Neural progenitor cell (in vitro differentiated cells): Measurements from ENCODE around the gene NBDY. TPM values are rescaled to one million over a fixed set of nuclear protein-coding genes. Genes with fewer than 3 reads are reported as not detected.
A peak's percentile ranks its signal among the peaks of the same experiment; 100 is the strongest.
"Not testable (repeated sequence)": the region's sequence is repeated elsewhere in the genome, so short reads cannot be mapped to it uniquely, and the experiment has no call there.

ENCODE experiments used
- DNase-seq: peaks from one replicate; pipeline ENCODE4 v3.0.0-alpha.2; 2016; ENCODE audit warnings: low spot score
- H2AFZ ChIP-seq: fragments of 200-600 bp; sonication (generic); replicated peaks from 2 replicates; pipeline ENCODE4 v1.6.1; 2016; ENCODE audit warnings: antibody characterized with exemption
- H3F3A ChIP-seq: fragments of 200-600 bp; sonication (generic); 2 replicates; pipeline ENCODE4 v1.6.1; 2016; ENCODE audit warnings: antibody characterized with exemption, low read depth
- H3K27ac ChIP-seq: fragments of 200-600 bp; sonication (generic); 2 replicates; pipeline ENCODE4 v1.5.1; 2016; ENCODE audit warnings: mild to moderate bottlenecking
- H3K27me3 ChIP-seq: fragments of 200-600 bp; sonication (generic); 2 replicates; pipeline ENCODE4 v1.6.1; 2016; ENCODE audit warnings: mild to moderate bottlenecking, moderate library complexity
- H3K36me3 ChIP-seq: fragments of 200-600 bp; sonication (generic); 2 replicates; pipeline ENCODE4 v1.5.1; 2016
- H3K4me1 ChIP-seq: fragments of 200-600 bp; sonication (generic); 2 replicates; pipeline ENCODE4 v1.6.1; 2016; ENCODE audit warnings: mixed run types
- H3K4me2 ChIP-seq: fragments of 200-600 bp; sonication (generic); 2 replicates; pipeline ENCODE4 v1.6.1; 2016
- H3K4me3 ChIP-seq: fragments of 200-600 bp; sonication (generic); 2 replicates; pipeline ENCODE4 v1.5.1; 2016
- H3K79me2 ChIP-seq: fragments of 200-600 bp; sonication (generic); 2 replicates; pipeline ENCODE4 v1.6.1; 2016; ENCODE audit warnings: low read depth
- H3K9ac ChIP-seq: fragments of 200-600 bp; sonication (generic); 2 replicates; pipeline ENCODE4 v1.6.1; 2016
- H3K9me3 ChIP-seq: fragments of 200-600 bp; sonication (generic); 2 replicates; pipeline ENCODE4 v1.5.1; 2016; ENCODE audit warnings: low read depth
- H4K20me1 ChIP-seq: fragments of 200-600 bp; sonication (generic); 2 replicates; pipeline ENCODE4 v1.6.1; 2016; ENCODE audit warnings: low read depth
- H3K27ac Mint-ChIP-seq: 3 replicates; pipeline ENCODE4 v1.8.0; 2021; ENCODE audit warnings: mixed read lengths
- H3K27me3 Mint-ChIP-seq: 2 replicates; pipeline ENCODE4 v1.8.0; 2022; ENCODE audit warnings: low read depth, mild to moderate bottlenecking, inconsistent platforms, moderate library complexity, mixed read lengths; ENCODE audit not compliant: insufficient read depth
- H3K36me3 Mint-ChIP-seq: 3 replicates; pipeline ENCODE4 v1.8.0; 2021; ENCODE audit warnings: mixed read lengths
- H3K4me1 Mint-ChIP-seq: 3 replicates; pipeline ENCODE4 v1.8.0; 2021; ENCODE audit warnings: mixed read lengths
- H3K4me3 Mint-ChIP-seq: 3 replicates; pipeline ENCODE4 v1.8.0; 2021; ENCODE audit warnings: mild to moderate bottlenecking, moderate library complexity, mixed read lengths
- H3K9me3 Mint-ChIP-seq: 3 replicates; pipeline ENCODE4 v1.8.0; 2020; ENCODE audit warnings: mixed read lengths
- CTCF ChIP-seq: fragments of 200-600 bp; sonication (generic); IDR thresholded peaks from 2 replicates; pipeline ENCODE4 v1.5.1; 2017; ENCODE audit warnings: antibody characterized with exemption, mild to moderate bottlenecking
- EZH2 ChIP-seq: fragments of 200-600 bp; sonication (generic); IDR thresholded peaks from 2 replicates; pipeline ENCODE4 v1.6.1; 2017; ENCODE audit warnings: antibody characterized with exemption, mild to moderate bottlenecking, moderate library complexity
- EZH2phosphoT487 ChIP-seq: fragments of 200-600 bp; sonication (generic); IDR thresholded peaks from 2 replicates; pipeline ENCODE4 v1.6.1; 2017; ENCODE audit warnings: antibody characterized with exemption
- total RNA-seq: library from RNA; depleted of rRNA; stranded (reverse); fragments of >200 nt; gene quantifications from 2 replicates; pipeline ENCODE4 v1.2.3, GENCODE V29; 2015; ENCODE audit warnings: low replicate concordance

The NBDY gene
- total RNA-seq, 1 donor from 2014 or later: 12.2 TPM

GRCh38 chrX:56759736-56760409, 30.8 kb downstream of the NBDY start:
- H3K9ac ChIP-seq: no peak overlapping the region
- H3K4me2 ChIP-seq: no peak overlapping the region
- Mint-ChIP-seq H3K27ac (no peak overlapping the region), H3K4me1 (peaks cover under 1% of the 10 kb centered on the region), H3K36me3 (peaks cover 4% of the 10 kb centered on the region), H3K27me3 (peaks cover 6% of the 10 kb centered on the region), H3K9me3 (peaks cover 14% of the 10 kb centered on the region), H3K4me3 (no peak overlapping the region)
- DNase-seq: no peak
- H3K27me3 ChIP-seq: no peaks in the 10 kb centered on the region
- H3K36me3 ChIP-seq: no peaks in the 10 kb centered on the region
- peaks cover 3% of the 10 kb centered on the region for H3F3A ChIP-seq
- H3K4me1 ChIP-seq: peaks cover under 1% of the 10 kb centered on the region
- H3K9me3 ChIP-seq: no peaks in the 10 kb centered on the region
- H3K4me3 ChIP-seq: no peak overlapping the region
- no peaks in the 10 kb centered on the region for H3K79me2 ChIP-seq
- no peak overlapping the region for H2AFZ ChIP-seq
- peak; percentile 15 for TF ChIP-seq CTCF
- no peak for TF ChIP-seq EZH2phosphoT487
- no peak overlapping the region for H3K27ac ChIP-seq
- H4K20me1 ChIP-seq: peaks cover 6% of the 10 kb centered on the region

- H3K36me3 Mint-ChIP-seq, H3K4me2 ChIP-seq, H3K4me1 ChIP-seq, H3K27ac Mint-ChIP-seq, H2AFZ ChIP-seq, H3K36me3 ChIP-seq, H3K79me2 ChIP-seq, H3K27me3 Mint-ChIP-seq, H3F3A ChIP-seq, DNase-seq, H3K9ac ChIP-seq, H3K27ac ChIP-seq, H4K20me1 ChIP-seq, H3K4me3 Mint-ChIP-seq, H3K9me3 ChIP-seq, H3K4me1 Mint-ChIP-seq, H3K4me3 ChIP-seq, H3K27me3 ChIP-seq: not testable (repeated sequence)
- H3K9me3 Mint-ChIP-seq: peaks cover 15% of the 10 kb centered on the region
Measured at GRCh38 chrX:56760410-56761124, 31.5 kb downstream of the NBDY start.

- Mint-ChIP-seq H3K27me3 (peaks cover 4% of the 10 kb centered on the region), H3K4me1 (peaks cover 4% of the 10 kb centered on the region), H3K27ac (no peak overlapping the region), H3K9me3 (peaks cover 16% of the 10 kb centered on the region), H3K36me3 (peaks cover 4% of the 10 kb centered on the region), H3K4me3 (no peak overlapping the region)
- H3K4me1 ChIP-seq: peaks cover 4% of the 10 kb centered on the region
- no peak overlapping the region for H3K4me2 ChIP-seq
- H3F3A ChIP-seq: peaks cover 3% of the 10 kb centered on the region
- H3K9ac ChIP-seq: no peak overlapping the region
- TF ChIP-seq EZH2phosphoT487 (no peak), CTCF (no peak), EZH2 (no peak)
- DNase-seq: no peak
- H3K27ac ChIP-seq: no peak overlapping the region
- H4K20me1 ChIP-seq: peaks cover 6% of the 10 kb centered on the region
- no peaks in the 10 kb centered on the region for H3K36me3 ChIP-seq
- no peaks in the 10 kb centered on the region for H3K9me3 ChIP-seq
- no peak overlapping the region for H3K4me3 ChIP-seq
- no peaks in the 10 kb centered on the region for H3K27me3 ChIP-seq
- no peak overlapping the region for H2AFZ ChIP-seq
- peaks cover 9% of the 10 kb centered on the region for H3K79me2 ChIP-seq
Measured at GRCh38 chrX:56761167-56761566, 32.1 kb downstream of the NBDY start.

DNA sequence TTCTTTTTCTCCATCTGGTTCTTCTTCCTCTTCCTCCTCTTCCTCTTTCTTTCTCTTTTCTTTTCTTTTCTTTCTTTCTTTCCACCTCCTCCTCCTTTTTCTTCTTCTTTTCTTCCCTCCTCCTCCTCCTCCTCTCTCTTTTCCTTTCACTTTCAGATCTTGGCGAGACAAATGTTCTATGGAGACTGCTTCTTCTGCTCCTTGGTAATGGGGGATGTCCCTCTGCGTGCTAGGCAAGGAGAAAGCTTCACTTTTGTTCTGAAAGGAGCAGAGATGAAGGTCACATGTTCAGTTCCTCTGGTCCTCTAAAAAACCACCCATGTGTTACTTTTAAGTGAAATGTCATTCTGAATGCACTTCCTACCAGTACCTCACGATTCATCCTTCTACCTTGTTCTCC, 33.2 kb downstream of the NBDY start:
- TF ChIP-seq CTCF (no peak), EZH2 (no peak), EZH2phosphoT487 (no peak)
- Histone ChIP-seq H3K4me2 (no peak overlapping the region), H3K36me3 (no peaks in the 10 kb centered on the region), H3K4me1 (peaks cover 4% of the 10 kb centered on the region), H3K9ac (no peak overlapping the region), H3K27ac (no peak overlapping the region), H4K20me1 (peaks cover 6% of the 10 kb centered on the region), H3K79me2 (peaks cover 9% of the 10 kb centered on the region), H3K27me3 (no peaks in the 10 kb centered on the region), H2AFZ (no peak overlapping the region), H3K9me3 (no peaks in the 10 kb centered on the region), H3K4me3 (no peak overlapping the region), H3F3A (peaks cover 3% of the 10 kb centered on the region)
- Mint-ChIP-seq H3K27ac (no peak overlapping the region), H3K36me3 (peaks cover 4% of the 10 kb centered on the region), H3K27me3 (peaks cover 4% of the 10 kb centered on the region), H3K9me3 (peaks cover 20% of the 10 kb centered on the region), H3K4me1 (peaks cover 4% of the 10 kb centered on the region), H3K4me3 (no peak overlapping the region)
- DNase-seq: no peak
